Breast epithelium (tissue), 4 donors: Measurements from ENCODE around the gene TNP1. TPM values are rescaled to one million over a fixed set of nuclear protein-coding genes. Genes with fewer than 3 reads are reported as not detected.

ENCODE experiments used
- DNase-seq, 2 donors: peaks; one replicate each; pipeline ENCODE4 v3.0.0-alpha.2; 2019; ENCODE audit warnings: low spot score in 2 of 2
- H3K27ac ChIP-seq, 2 donors: fragments of 200-600 bp; sonication (generic) in 1 of 2; one replicate each; pipeline ENCODE4 v1.5.1; 2016 to 2019; ENCODE audit warnings: mild to moderate bottlenecking in 1 of 2
- H3K27me3 ChIP-seq, 2 donors: fragments of 200-600 bp; sonication (generic) in 1 of 2; one replicate each; pipeline versions ENCODE4 v1.5.1 to v1.6.0; 2017 to 2019; ENCODE audit warnings: control low read depth in 1 of 2, mild to moderate bottlenecking in 1 of 2
- H3K36me3 ChIP-seq: fragments of 200-600 bp; one replicate; pipeline ENCODE4 v1.5.1; 2019
- H3K4me1 ChIP-seq, 2 donors: fragments of 200-600 bp; sonication (generic); one replicate each; pipeline ENCODE4 v1.5.1; 2016 to 2019; ENCODE audit warnings: control low read depth in 1 of 2
- H3K4me3 ChIP-seq, 3 donors: fragments of 200-600 bp; sonication (generic); 1 replicate in 2 of 3; 2 replicates in 1 of 3; pipeline ENCODE4 v1.5.1; 2016 to 2019; ENCODE audit warnings: mild to moderate bottlenecking in 3 of 3, moderate library complexity in 2 of 3
- H3K9me3 ChIP-seq, 2 donors: fragments of 200-600 bp; sonication (generic) in 1 of 2; one replicate each; pipeline ENCODE4 v1.5.1; 2016 to 2019; ENCODE audit warnings: control low read depth in 1 of 2
- CTCF ChIP-seq, 3 donors: fragments of 450-650 bp; IDR thresholded peaks; one replicate each; pipeline ENCODE4 v1.5.1; 2016 to 2017; ENCODE audit warnings: antibody characterized with exemption in 3 of 3, mild to moderate bottlenecking in 3 of 3, moderate library complexity in 3 of 3
- POLR2A ChIP-seq: fragments of 450-650 bp; IDR thresholded peaks from one replicate; pipeline ENCODE4 v1.6.1; 2016; ENCODE audit warnings: antibody characterized with exemption, mild to moderate bottlenecking, moderate library complexity
- POLR2AphosphoS5 ChIP-seq, 3 donors: sonication (generic); formaldehyde crosslinking; IDR thresholded peaks; one replicate each; pipeline ENCODE4 v1.6.1; 2017; ENCODE audit warnings: antibody characterized with exemption in 3 of 3
- intact Hi-C: fragments of 100-400 bp; cut with DNase I; formaldehyde crosslinking; loops from one replicate; pipeline ENCODE4 v1.15.1; 2023; ENCODE audit warnings: low total_unique reads
- total RNA-seq, 3 donors: library from RNA; depleted of rRNA; stranded (reverse); fragments of >200 nt; gene quantifications; one replicate each; pipeline ENCODE4 v1.1.0, GENCODE V29; 2016

TNP1 gene
- total RNA-seq, 3 donors from 2014 or later = not detected

DNA sequence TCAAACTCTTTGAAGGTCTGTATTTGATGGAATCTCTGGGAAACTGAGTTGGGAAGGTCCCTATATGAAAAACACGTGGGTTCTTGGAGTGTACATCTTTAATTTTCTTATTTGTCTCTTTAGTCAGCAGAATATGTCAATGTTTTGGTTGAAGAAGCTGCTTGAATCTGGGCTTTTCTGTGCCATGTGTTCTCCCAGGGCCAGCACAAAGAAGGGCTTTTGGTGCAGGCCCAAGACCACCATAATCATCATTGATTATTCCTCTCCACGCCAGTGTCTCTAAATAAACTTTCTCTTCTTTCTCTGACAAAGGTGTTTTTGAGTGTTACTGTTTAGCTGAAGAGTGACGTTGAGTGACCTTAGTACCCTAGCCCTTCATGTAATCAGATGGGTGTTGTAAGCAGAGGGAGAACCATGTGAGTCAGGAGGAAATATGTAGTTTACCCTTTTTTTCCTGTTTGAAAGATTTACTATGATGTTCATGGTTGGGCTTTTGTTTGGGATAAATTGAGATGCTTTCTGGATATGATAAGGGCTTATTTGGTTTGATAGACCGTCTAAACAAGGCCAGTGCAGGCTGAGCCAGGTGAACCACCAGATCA lies 11.6 kb upstream of the TNP1 start:
- intact Hi-C loops = no loop called here
- Histone ChIP-seq H3K27ac (no peak overlapping the region), H3K27me3 (no peaks in the 10 kb centered on the region), H3K4me1 (no peaks in the 10 kb centered on the region), H3K36me3 (no peaks in the 10 kb centered on the region), H3K4me3 (no peak overlapping the region), H3K9me3 (no peaks in the 10 kb centered on the region)
- DNase-seq = no peak
- no peak for TF ChIP-seq CTCF (IDR thresholded peaks at IDR 0.05)
- no peak for TF ChIP-seq POLR2AphosphoS5 (IDR thresholded peaks at IDR 0.05)
- no peak for TF ChIP-seq POLR2A

DNA sequence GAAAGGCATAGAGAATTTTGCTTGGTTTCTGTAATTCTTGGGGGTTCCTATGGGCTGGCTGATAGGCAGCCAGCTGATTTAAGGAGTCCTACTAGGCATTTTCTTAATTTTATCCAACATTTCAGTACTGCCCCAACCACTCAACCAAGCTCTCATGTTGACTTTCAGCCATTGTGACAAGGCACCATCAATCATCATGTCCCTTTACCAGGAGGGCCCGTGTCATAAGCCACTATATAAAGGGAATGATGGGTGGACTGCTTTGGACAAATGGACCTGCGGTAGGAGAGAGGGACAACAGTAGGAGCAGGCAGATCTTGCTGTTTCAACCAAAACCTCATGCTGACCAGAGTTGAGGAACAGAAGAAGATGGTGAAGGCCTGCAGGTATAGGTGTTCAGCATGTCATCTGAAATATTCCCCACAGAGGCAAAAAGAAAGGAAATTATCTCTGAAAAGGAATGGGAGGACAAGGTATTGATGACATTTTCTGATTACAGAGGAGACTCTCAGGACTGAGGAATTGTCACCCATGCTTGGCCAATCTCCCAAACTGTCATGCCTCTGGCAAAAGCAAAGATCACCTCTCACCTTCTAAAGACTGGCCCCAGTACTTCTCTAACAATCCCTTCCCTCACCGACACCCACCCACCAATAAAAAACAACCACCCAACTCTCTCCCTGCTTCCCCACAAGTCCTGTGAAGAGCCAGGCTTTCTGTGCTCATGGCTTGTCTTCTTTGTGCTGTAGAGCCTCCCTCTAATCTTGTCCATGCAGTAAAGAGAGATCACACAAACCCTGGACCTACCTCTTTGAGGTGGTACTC lies 10.9 kb upstream of the TNP1 start:
- H3K27ac ChIP-seq = no peak overlapping the region
- no peaks in the 10 kb centered on the region for H3K36me3 ChIP-seq
- H3K9me3 ChIP-seq = no peaks in the 10 kb centered on the region
- no peak overlapping the region for H3K4me3 ChIP-seq
- no peaks in the 10 kb centered on the region for H3K4me1 ChIP-seq
- DNase-seq = no peak
- TF ChIP-seq CTCF (IDR thresholded peaks at IDR 0.05) = no peak
- TF ChIP-seq POLR2AphosphoS5 (IDR thresholded peaks at IDR 0.05) = no peak
- TF ChIP-seq POLR2A = no peak
- H3K27me3 ChIP-seq = no peaks in the 10 kb centered on the region
- intact Hi-C loops = no loop called here

- no peaks in the 10 kb centered on the region for H3K9me3 ChIP-seq
- H3K27ac ChIP-seq = no peak overlapping the region
- intact Hi-C loops = no loop called here
- DNase-seq = no peak
- TF ChIP-seq POLR2AphosphoS5 (IDR thresholded peaks at IDR 0.05) (no peak), POLR2A (no peak), CTCF (IDR thresholded peaks at IDR 0.05) (no peak)
- H3K4me3 ChIP-seq = no peak overlapping the region
- H3K27me3 ChIP-seq = no peaks in the 10 kb centered on the region
- no peaks in the 10 kb centered on the region for H3K4me1 ChIP-seq
- no peaks in the 10 kb centered on the region for H3K36me3 ChIP-seq
These were observed 6.7 kb upstream of the TNP1 start for GRCh38 chr2:216866515-216867095.

DNA sequence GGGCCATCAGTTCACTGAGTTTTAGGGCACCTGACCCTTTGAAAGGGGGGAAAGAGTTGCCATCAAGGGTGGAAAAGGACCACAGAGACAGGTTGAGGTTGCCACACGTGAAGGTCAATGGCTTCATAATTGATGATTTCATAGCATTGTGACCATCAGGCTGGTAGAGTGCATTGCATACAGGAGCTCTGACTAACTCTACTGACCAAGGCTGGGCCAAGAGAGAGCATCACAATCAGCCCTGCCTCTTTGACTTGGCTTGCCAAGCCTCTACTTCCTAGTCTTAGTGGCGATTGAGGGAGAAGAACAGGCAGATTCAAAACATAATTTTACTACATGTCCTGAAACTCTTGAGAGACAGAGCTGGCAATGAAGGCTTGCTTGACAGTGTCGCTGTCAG lies 5.8 kb upstream of the TNP1 start:
- H3K4me3 ChIP-seq = no peak overlapping the region
- no peaks in the 10 kb centered on the region for H3K27me3 ChIP-seq
- intact Hi-C loops = no loop called here
- no peak for DNase-seq
- H3K36me3 ChIP-seq = no peaks in the 10 kb centered on the region
- H3K4me1 ChIP-seq = no peaks in the 10 kb centered on the region
- TF ChIP-seq POLR2AphosphoS5 (IDR thresholded peaks at IDR 0.05) (no peak), POLR2A (no peak), CTCF (IDR thresholded peaks at IDR 0.05) (no peak)
- H3K27ac ChIP-seq = no peak overlapping the region
- no peaks in the 10 kb centered on the region for H3K9me3 ChIP-seq

DNA sequence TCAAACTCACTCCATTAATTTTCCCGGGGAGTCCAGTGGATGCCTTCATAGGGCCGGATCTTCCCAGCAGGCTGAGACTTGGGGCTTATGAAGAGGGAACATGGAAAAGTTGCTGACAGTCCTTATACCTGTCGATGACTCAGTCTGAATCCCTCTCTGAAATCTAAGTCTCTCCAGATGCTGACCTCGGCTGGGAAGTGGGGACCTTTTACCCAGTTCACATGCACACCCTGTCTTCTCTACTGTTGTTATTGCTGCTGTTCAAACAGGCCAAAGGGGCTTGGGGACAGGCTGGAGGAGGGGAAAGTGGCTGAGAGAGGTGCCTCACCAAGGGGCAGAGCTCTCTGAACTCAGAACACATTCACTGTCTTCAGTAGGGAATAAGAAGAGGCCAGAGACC lies 4.1 kb upstream of the TNP1 start:
- Histone ChIP-seq H3K27ac (no peak overlapping the region), H3K36me3 (no peaks in the 10 kb centered on the region), H3K4me3 (no peak overlapping the region), H3K27me3 (no peaks in the 10 kb centered on the region), H3K9me3 (no peaks in the 10 kb centered on the region), H3K4me1 (no peaks in the 10 kb centered on the region)
- TF ChIP-seq POLR2A (no peak), POLR2AphosphoS5 (IDR thresholded peaks at IDR 0.05) (no peak), CTCF (IDR thresholded peaks at IDR 0.05) (no peak)
- DNase-seq = no peak
- intact Hi-C loops = no loop called here
